MM.1S (cell line): ENCODE results near the gene KBTBD4.

Source experiments
- DNase-seq: peaks from one replicate; pipeline ENCODE4 v3.0.0-alpha.2; 2015
- H2AFZ ChIP-seq: fragments of 300-600 bp; sonication (generic); 2 replicates; pipeline ENCODE4 v1.6.0; 2016; ENCODE audit warnings: antibody characterized with exemption, low read length
- H3F3A ChIP-seq: fragments of 300-600 bp; sonication (generic); 2 replicates; pipeline ENCODE4 v1.6.1; 2016; ENCODE audit warnings: mild to moderate bottlenecking, antibody characterized with exemption, low read length, moderate library complexity, mixed read lengths; ENCODE audit not compliant: insufficient read depth
- H3K27ac ChIP-seq: fragments of 300-600 bp; sonication (generic); 2 replicates; pipeline ENCODE4 v1.5.1; 2016; ENCODE audit warnings: mild to moderate bottlenecking, low read length
- H3K27me3 ChIP-seq: fragments of 300-600 bp; sonication (generic); replicated peaks from 2 replicates; pipeline ENCODE4 v1.6.0; 2016; ENCODE audit warnings: low read length; ENCODE audit not compliant: insufficient read depth
- H3K36me3 ChIP-seq: fragments of 300-600 bp; sonication (generic); replicated peaks from 2 replicates; pipeline ENCODE4 v1.6.1; 2016; ENCODE audit warnings: mild to moderate bottlenecking, low read length, mixed read lengths; ENCODE audit not compliant: insufficient read depth
- H3K4me1 ChIP-seq: fragments of 300-600 bp; sonication (generic); 2 replicates; pipeline ENCODE4 v1.6.1; 2016; ENCODE audit warnings: low read length, mixed read lengths
- H3K4me2 ChIP-seq: fragments of 300-600 bp; sonication (generic); 2 replicates; pipeline ENCODE4 v1.6.0; 2016; ENCODE audit warnings: low read depth, low read length
- H3K4me3 ChIP-seq: fragments of 300-600 bp; sonication (generic); 2 replicates; pipeline ENCODE4 v1.5.1; 2016; ENCODE audit warnings: low read length, mixed read lengths
- H3K79me2 ChIP-seq: fragments of 300-600 bp; sonication (generic); 2 replicates; pipeline ENCODE4 v1.6.1; 2016; ENCODE audit warnings: mixed run types, low read length, mixed read lengths
- H3K9ac ChIP-seq: fragments of 300-600 bp; sonication (generic); 2 replicates; pipeline ENCODE4 v1.6.1; 2016; ENCODE audit warnings: low read length, mixed read lengths
- H3K9me2 ChIP-seq: fragments of 300-600 bp; sonication (generic); replicated peaks from 2 replicates; pipeline ENCODE4 v1.6.1; 2016; ENCODE audit warnings: mild to moderate bottlenecking, low read length, mixed read lengths; ENCODE audit not compliant: insufficient read depth
- H3K9me3 ChIP-seq: fragments of 300-600 bp; sonication (generic); replicated peaks from 2 replicates; pipeline ENCODE4 v1.6.1; 2016; ENCODE audit warnings: mild to moderate bottlenecking, low read length, mixed read lengths; ENCODE audit not compliant: insufficient read depth
- H4K20me1 ChIP-seq: fragments of 300-600 bp; sonication (generic); 2 replicates; pipeline ENCODE4 v1.6.1; 2016; ENCODE audit warnings: mild to moderate bottlenecking, low read length, moderate library complexity, mixed read lengths; ENCODE audit not compliant: insufficient read depth
- CTCF ChIP-seq: fragments of 300-600 bp; sonication (generic); IDR thresholded peaks from 2 replicates; pipeline ENCODE4 v1.5.1; 2016; ENCODE audit warnings: antibody characterized with exemption, low read length, mixed read lengths
- EZH2 ChIP-seq: fragments of 300-600 bp; sonication (generic); optimal IDR thresholded peaks from 2 replicates; pipeline ENCODE3; 2017; ENCODE audit warnings: low read depth, mild to moderate bottlenecking, antibody characterized with exemption, low read length, mixed read lengths
- EZH2phosphoT487 ChIP-seq: fragments of 300-600 bp; sonication (generic); IDR thresholded peaks from 2 replicates; pipeline ENCODE4 v1.6.1; 2018; ENCODE audit warnings: antibody characterized with exemption, low read length

KBTBD4 gene

GRCh38 chr11:47545298-47545697 is 33.5 kb downstream of the KBTBD4 start:
- 0 out of 2 replicates have a peak, but pooled peaks cover 1% of the 10 kb centered on the region for H3K4me1 ChIP-seq
- no peak overlapping the region for H2AFZ ChIP-seq
- no peaks in the 10 kb centered on the region for H3K27me3 ChIP-seq
- DNase-seq: no peak
- H3K9me2 ChIP-seq: no peaks in the 10 kb centered on the region
- peaks cover 51% of the 10 kb centered on the region for H4K20me1 ChIP-seq
- H3K4me2 ChIP-seq: no peak overlapping the region
- H3K79me2 ChIP-seq: peaks cover 98% of the 10 kb centered on the region
- no peaks in the 10 kb centered on the region for H3K9me3 ChIP-seq
- H3K9ac ChIP-seq: no peak overlapping the region
- no peaks in the 10 kb centered on the region for H3K36me3 ChIP-seq
- H3F3A ChIP-seq: no peaks in the 10 kb centered on the region; the same call in 1 of the 2 replicates
- H3K4me3 ChIP-seq: no peak overlapping the region
- H3K27ac ChIP-seq: no peak overlapping the region
- TF ChIP-seq EZH2phosphoT487: no peak
- TF ChIP-seq EZH2: no peak
- no peak for TF ChIP-seq CTCF

GRCh38 chr11:47541070-47541469 is 37.7 kb downstream of the KBTBD4 start:
- Histone ChIP-seq H3K9me2 (no peaks in the 10 kb centered on the region), H3K27me3 (no peaks in the 10 kb centered on the region), H3K9me3 (no peaks in the 10 kb centered on the region), H3K27ac (no peak overlapping the region), H3K4me1 (no peaks in the 10 kb centered on the region), H3K4me3 (no peak overlapping the region), H2AFZ (no peak overlapping the region), H4K20me1 (peaks cover 56% of the 10 kb centered on the region), H3K9ac (no peak overlapping the region), H3K36me3 (no peaks in the 10 kb centered on the region), H3K79me2 (peaks cover 98% of the 10 kb centered on the region), H3F3A (no peaks in the 10 kb centered on the region), H3K4me2 (no peak overlapping the region)
- DNase-seq: no peak
- TF ChIP-seq EZH2 (no peak), EZH2phosphoT487 (no peak), CTCF (no peak)

GRCh38 chr11:47539681-47540039 is 39.1 kb downstream of the KBTBD4 start:
- Histone ChIP-seq H3K4me2 (no peak overlapping the region), H3K27ac (no peak overlapping the region), H4K20me1 (peaks cover 52% of the 10 kb centered on the region), H2AFZ (no peak overlapping the region), H3F3A (no peaks in the 10 kb centered on the region), H3K4me1 (no peaks in the 10 kb centered on the region), H3K79me2 (peaks cover 100% of the 10 kb centered on the region), H3K9me2 (no peaks in the 10 kb centered on the region), H3K9me3 (no peaks in the 10 kb centered on the region), H3K36me3 (no peaks in the 10 kb centered on the region), H3K9ac (no peak overlapping the region), H3K4me3 (no peak overlapping the region), H3K27me3 (no peaks in the 10 kb centered on the region)
- no peak for DNase-seq
- TF ChIP-seq EZH2: no peak
- no peak for TF ChIP-seq CTCF
- no peak for TF ChIP-seq EZH2phosphoT487
